Loucy (cell line): Measurements from ENCODE around the gene POC1A.

Experiments
- EZH2phosphoT487 ChIP-seq: fragments of 200-600 bp; IDR thresholded peaks from 2 replicates; pipeline ENCODE4 v1.6.1; 2018; ENCODE audit warnings: antibody characterized with exemption, mild to moderate bottlenecking, moderate library complexity, borderline replicate concordance
- TF ChIP-seq, protein P1 (sequence below): fragments of 200-600 bp; sonication (generic); conservative IDR thresholded peaks from 2 replicates; pipeline ENCODE4 v1.5.1; 2014; ENCODE audit warnings: mild to moderate bottlenecking, antibody characterized with exemption, low read length

DNA sequence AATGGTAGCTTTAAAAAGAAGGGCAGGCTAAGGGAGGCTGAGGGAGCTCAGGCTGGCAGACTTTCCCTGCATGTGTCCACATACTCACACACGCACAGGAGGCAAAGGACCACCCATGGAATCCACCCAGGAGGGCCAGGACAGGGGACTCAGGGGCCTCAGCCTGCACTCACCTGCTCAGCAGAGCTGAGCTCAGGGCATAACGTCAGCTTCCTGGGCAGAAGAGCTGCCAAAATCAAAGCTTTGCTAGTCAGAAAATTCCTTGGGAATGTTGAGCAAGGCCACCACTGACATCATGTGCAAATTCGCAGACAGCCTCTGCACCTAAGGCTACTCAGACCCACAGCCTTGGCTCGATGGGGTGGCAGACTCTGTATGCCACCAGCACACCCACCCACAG, 27.3 kb upstream of the POC1A start:
- TF ChIP-seq, protein P1, sequence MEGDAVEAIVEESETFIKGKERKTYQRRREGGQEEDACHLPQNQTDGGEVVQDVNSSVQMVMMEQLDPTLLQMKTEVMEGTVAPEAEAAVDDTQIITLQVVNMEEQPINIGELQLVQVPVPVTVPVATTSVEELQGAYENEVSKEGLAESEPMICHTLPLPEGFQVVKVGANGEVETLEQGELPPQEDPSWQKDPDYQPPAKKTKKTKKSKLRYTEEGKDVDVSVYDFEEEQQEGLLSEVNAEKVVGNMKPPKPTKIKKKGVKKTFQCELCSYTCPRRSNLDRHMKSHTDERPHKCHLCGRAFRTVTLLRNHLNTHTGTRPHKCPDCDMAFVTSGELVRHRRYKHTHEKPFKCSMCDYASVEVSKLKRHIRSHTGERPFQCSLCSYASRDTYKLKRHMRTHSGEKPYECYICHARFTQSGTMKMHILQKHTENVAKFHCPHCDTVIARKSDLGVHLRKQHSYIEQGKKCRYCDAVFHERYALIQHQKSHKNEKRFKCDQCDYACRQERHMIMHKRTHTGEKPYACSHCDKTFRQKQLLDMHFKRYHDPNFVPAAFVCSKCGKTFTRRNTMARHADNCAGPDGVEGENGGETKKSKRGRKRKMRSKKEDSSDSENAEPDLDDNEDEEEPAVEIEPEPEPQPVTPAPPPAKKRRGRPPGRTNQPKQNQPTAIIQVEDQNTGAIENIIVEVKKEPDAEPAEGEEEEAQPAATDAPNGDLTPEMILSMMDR, result no peak
- no peak for TF ChIP-seq EZH2phosphoT487
